Astrocyte of the cerebellum (primary cell): Measurements from ENCODE around the gene PTPN12.
A peak's percentile ranks its signal among the peaks of the same experiment; 100 is the strongest.
"Not testable (repeated sequence)": the region's sequence is repeated elsewhere in the genome, so short reads cannot be mapped to it uniquely, and the experiment has no call there.

Experiments used
- DNase-seq: peaks from one replicate; pipeline ENCODE4 v3.0.0-alpha.2; 2011; ENCODE audit warnings: low read depth
- H3K4me3 ChIP-seq: 2 replicates; pipeline ENCODE4 v1.5.1; 2011; ENCODE audit warnings: mild to moderate bottlenecking, low read depth, low read length, moderate library complexity
- in situ Hi-C: cut with HindIII; loops from 2 replicates; pipeline ENCODE4 v1.10.0; 2017; ENCODE audit warnings: low sequenced_read_pairs
- TF ChIP-seq, protein P1 (sequence below): IDR thresholded peaks from 2 replicates; pipeline ENCODE4 v1.5.1; 2012; ENCODE audit warnings: low read length, low read depth, moderate library complexity, mild to moderate bottlenecking; ENCODE audit errors: missing control alignments

The PTPN12 gene

DNA sequence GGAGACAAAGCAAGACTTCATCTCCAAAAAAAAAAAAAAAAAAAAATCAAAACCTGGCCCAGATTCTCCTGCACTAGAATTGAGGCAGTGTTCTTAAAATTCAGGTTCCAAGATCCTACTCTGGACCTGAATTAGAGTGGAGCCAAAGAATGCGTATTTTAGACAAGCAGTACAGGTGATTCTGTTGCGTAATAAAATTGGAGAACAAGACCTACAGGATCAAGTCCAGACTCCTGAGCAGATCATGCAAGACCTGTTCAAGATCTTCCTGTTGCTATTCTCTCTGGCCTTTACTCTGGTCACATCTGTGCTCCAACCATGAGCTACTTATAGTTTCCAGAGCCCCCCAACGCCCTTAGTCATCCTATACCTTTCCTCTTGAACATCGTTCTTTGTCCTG lies 107.7 kb downstream of the PTPN12 start:
- in situ Hi-C loops = loop anchor here (5.0 kb wide), 1 partner anchor 98 kb away; no protein-coding TSS in a partner anchor
- TF ChIP-seq, protein P1, sequence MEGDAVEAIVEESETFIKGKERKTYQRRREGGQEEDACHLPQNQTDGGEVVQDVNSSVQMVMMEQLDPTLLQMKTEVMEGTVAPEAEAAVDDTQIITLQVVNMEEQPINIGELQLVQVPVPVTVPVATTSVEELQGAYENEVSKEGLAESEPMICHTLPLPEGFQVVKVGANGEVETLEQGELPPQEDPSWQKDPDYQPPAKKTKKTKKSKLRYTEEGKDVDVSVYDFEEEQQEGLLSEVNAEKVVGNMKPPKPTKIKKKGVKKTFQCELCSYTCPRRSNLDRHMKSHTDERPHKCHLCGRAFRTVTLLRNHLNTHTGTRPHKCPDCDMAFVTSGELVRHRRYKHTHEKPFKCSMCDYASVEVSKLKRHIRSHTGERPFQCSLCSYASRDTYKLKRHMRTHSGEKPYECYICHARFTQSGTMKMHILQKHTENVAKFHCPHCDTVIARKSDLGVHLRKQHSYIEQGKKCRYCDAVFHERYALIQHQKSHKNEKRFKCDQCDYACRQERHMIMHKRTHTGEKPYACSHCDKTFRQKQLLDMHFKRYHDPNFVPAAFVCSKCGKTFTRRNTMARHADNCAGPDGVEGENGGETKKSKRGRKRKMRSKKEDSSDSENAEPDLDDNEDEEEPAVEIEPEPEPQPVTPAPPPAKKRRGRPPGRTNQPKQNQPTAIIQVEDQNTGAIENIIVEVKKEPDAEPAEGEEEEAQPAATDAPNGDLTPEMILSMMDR = no peak
- no peak for DNase-seq
- no peak overlapping the region for H3K4me3 ChIP-seq

DNA sequence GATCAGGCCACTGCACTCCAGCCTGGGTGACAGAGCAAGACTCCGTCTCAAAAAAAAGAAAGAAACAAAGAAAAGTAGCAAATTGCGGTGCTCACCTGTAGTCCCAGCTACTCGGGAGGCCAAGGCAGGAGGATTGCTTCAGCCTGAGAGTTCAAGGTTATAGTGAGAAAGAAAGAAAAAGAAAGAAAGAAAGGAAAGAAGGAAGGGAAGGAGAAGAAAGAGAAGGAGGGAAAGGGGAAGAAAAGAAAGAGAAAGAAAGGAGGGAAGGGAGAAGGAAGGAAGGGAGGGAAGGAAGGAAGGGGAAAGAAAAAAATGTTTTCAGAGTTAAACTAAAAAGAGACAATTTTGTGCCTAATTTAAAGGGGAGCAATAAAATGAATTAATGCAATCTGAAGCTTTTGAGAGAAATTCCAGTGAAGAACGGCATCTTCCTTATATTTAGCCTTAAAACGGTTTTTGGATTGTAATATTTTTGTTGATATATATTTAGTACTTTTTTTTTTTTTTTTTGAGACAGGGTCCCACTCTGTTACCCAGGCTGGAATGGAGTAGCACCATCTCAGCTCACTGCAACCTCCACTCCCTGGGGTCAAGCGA lies 111.7 kb downstream of the PTPN12 start:
- TF ChIP-seq, protein P1 = no peak
- no peak for DNase-seq
- H3K4me3 ChIP-seq = no peak overlapping the region
- in situ Hi-C loops = loop anchor here (5.0 kb wide), 1 partner anchor 93 kb away; no protein-coding TSS in a partner anchor

DNA sequence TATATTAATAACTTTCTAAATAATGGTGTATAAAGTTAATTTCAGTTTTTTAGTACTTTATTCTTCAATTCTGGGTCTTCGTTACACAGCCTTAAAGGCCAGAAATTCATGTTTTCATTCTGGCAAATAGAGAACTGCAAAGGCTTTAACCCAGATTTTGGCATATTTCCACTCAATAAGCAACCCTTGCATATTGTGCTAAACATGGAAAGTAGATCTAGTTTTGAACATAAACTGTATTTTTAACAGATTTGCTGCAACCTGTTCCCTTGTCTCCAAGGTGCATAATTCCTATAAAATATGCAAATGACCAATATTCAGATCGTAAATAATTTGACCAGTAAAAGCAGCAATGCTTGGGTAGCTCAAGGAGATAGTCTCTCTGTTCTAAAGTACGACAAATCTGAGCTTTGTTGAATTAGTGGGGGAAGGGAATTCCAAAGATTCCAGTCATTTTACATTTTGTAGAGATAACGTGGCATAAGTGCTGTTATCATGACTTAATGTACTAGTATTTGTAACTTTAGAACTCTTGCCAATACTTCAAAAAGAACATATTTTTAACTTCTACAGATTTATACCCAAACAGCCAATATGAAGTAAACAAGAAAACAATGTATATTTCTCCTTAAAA lies 112.7 kb downstream of the PTPN12 start:
- no peak overlapping the region for H3K4me3 ChIP-seq
- TF ChIP-seq, protein P1 = no peak
- DNase-seq = no peak
- in situ Hi-C loops = loop anchor here (5.0 kb wide), 1 partner anchor 92 kb away; no protein-coding TSS in a partner anchor

DNA sequence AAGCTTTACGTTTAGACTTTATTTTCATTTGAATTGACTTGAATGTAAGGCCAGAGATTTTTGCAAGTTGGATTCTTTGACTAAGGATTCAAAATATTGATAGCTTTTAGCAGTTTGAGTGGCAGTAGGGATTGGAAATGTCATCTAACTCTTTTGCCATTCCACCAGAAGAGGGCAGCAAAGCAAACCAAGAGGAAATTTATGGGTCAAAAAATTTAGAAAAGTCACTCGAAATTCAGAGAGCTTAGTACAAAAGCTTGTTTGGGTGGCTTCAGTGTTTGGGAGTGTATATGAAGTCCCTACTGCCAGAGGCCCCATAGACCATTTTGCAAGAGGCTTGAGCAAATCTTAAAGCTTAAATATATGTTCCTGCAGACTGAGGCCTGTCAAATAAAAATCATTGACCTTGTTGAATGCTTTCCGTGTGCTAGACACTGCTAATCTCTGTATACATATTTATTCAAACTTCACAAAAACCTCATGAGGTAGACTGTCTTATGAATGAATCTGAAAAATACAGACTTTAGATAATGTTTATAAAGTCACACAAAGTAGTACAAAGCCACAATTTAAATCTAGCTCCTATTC lies 114.6 kb downstream of the PTPN12 start:
- TF ChIP-seq, protein P1 = peak; percentile 71
- no peak overlapping the region for H3K4me3 ChIP-seq
- DNase-seq = peak; percentile 18
- in situ Hi-C loops = no loop called here

GRCh38 chr7:77652826-77653225 lies 115.7 kb downstream of the PTPN12 start:
- DNase-seq, H3K4me3 ChIP-seq, in situ Hi-C loops: not testable (repeated sequence)

DNA sequence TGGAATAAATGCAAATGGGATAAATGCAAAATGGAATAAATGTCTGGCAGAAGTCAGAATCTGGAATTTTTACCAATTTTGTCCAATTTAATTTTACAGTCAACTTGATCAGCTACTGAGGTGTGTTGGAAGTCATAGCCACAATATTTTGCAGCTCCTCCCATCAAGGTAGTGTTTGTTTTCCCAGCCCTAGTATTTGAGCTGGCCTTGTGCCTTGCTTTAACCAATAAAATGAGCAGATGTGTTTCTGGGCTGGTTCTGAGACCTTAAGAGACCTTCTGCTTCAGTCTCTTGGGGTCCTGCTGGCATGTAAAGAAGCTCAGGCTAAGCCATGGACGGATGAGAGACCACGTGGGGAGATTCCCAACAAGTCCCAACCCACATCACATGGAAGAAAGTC lies 116.5 kb downstream of the PTPN12 start:
- no peak for DNase-seq
- TF ChIP-seq, protein P1 = no peak
- H3K4me3 ChIP-seq = no peak overlapping the region
- in situ Hi-C loops = no loop called here

DNA sequence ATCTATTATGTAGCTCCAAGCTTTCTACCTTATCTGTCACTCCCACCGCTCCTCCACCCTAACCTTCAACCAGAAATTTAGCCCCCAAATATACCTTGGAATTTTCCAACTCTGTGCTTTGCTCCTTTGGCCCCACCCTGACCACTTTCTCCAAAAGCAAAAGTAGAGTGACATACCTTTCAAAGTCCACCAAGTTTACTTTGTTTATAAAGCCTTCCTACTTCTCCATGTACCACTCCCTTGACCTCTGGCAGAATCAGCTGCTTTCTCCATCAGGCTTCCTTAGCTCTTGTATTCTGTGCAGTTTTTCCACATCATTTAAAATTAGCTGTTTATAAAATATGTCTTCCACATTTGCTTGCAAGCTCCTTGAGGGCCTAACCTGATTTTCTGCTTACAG lies 118.3 kb downstream of the PTPN12 start:
- TF ChIP-seq, protein P1 = no peak
- H3K4me3 ChIP-seq = no peak overlapping the region
- no peak for DNase-seq
- in situ Hi-C loops = no loop called here
